ENCODE results near the gene DDR2.

DNA sequence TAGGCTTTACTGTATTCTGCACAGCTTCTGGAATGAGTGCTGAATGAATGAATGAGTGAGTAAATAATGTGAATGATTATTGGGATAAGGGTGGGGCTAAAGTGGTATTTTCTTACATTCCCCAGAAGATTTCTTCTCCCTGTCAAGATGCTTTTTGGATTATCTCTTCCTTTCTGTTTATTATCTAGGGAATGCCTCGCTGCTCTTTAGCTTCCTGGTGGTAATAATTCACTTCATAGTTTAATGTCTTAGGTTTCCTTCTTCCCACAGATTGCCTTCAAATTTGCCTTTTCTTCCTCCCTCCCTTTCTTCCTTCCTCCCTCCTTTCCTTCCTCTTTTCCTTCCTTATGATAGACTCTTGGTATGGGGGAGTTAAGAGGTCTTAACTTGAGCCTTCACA is 24.0 kb downstream of the DDR2 start:
- TF ChIP-seq POLR2AphosphoS5 (IDR thresholded peaks at IDR 0.05) (no peak), POLR2A (IDR thresholded peaks at IDR 0.05) (no peak), EP300 (IDR thresholded peaks at IDR 0.05) (no peak)
- TF ChIP-seq, protein P1, sequence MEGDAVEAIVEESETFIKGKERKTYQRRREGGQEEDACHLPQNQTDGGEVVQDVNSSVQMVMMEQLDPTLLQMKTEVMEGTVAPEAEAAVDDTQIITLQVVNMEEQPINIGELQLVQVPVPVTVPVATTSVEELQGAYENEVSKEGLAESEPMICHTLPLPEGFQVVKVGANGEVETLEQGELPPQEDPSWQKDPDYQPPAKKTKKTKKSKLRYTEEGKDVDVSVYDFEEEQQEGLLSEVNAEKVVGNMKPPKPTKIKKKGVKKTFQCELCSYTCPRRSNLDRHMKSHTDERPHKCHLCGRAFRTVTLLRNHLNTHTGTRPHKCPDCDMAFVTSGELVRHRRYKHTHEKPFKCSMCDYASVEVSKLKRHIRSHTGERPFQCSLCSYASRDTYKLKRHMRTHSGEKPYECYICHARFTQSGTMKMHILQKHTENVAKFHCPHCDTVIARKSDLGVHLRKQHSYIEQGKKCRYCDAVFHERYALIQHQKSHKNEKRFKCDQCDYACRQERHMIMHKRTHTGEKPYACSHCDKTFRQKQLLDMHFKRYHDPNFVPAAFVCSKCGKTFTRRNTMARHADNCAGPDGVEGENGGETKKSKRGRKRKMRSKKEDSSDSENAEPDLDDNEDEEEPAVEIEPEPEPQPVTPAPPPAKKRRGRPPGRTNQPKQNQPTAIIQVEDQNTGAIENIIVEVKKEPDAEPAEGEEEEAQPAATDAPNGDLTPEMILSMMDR (IDR thresholded peaks at IDR 0.05) = no peak
